ENCODE measurements around the gene EVX2.

EVX2 gene

DNA sequence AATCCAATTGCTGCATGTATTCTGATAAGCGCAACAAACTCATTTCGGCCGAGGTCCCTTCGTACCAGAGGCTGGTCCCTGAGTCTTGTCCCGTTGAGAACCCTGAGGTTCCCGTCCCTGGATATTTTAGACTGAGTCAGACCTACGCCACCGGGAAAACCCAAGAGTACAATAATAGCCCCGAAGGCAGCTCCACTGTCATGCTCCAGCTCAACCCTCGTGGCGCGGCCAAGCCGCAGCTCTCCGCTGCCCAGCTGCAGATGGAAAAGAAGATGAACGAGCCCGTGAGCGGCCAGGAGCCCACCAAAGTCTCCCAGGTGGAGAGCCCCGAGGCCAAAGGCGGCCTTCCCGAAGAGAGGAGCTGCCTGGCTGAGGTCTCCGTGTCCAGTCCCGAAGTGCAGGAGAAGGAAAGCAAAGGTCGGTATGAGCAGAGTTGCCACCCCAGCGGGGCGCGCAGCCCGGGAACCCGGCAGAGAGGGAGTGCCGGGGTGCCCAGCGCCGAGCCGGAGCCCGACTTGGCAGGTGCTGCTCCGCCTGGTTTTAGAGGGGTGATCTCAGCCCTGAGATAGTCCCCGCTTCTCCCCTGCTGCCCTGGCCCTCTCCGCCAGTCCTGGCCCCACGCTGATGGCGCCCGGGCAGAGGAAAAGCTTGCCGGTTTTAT lies 33.5 kb upstream of the EVX2 start:
- FAIRE-seq, result no peak
- no peak for TF ChIP-seq POLR2A (IDR thresholded peaks at IDR 0.05; ENCODE audit: low read depth, low read length)
- DNase-seq (ENCODE audit: insufficient read length, low spot score), result no peak

GRCh38 chr2:176115883-176116813 lies 32.4 kb upstream of the EVX2 start, which contains the start of gene HOXD10:
Gene HOXD10 (plus strand): TSS chr2:176116778. CDS start chr2:176116834, 56 bp downstream.
- no peak for DNase-seq (ENCODE audit: insufficient read length, low spot score)
- no peak for FAIRE-seq
- no peak for TF ChIP-seq POLR2A (IDR thresholded peaks at IDR 0.05; ENCODE audit: low read depth, low read length)

DNA sequence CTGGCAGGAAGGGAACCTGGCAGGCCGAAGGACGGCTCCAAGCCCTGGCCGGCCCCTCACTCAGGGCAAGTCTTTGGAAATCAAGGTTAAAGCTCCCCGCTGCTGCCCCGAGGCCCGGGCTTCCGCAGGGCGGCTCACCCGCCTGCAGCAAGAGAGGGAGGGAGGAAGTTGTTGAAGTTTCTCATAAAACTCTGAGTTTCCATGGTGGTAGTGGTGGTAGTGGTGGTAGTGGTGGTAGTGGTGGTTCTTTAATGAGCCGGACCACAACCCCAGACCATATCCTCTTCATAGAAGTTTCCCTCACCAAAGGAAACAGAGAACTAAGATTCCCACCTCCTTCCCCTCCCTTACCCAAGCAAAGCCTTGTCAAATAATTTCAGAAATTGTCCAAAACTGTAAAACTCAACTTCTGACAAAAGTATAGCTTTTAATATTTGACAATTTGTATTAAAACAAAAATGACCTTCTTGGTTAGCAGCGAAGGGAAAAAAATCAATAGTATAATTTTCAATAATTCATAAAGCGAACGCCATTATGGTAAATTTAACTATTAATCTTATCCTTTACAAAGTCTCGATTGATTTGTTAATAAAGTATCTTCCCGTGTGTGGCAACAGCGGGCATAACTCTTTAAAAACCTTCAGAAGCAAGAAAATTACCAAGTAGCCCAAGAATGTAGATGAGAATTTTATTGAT lies 31.3 kb upstream of the EVX2 start:
- no peak for DNase-seq (ENCODE audit: insufficient read length, low spot score)
- FAIRE-seq, result no peak
- no peak for TF ChIP-seq POLR2A (IDR thresholded peaks at IDR 0.05; ENCODE audit: low read depth, low read length)

- TF ChIP-seq POLR2A (IDR thresholded peaks at IDR 0.05; ENCODE audit: low read depth, low read length), result no peak
- no peak for DNase-seq (ENCODE audit: insufficient read length, low spot score)
- FAIRE-seq, result no peak
These were observed 30.6 kb upstream of the EVX2 start for GRCh38 chr2:176114120-176114929.

DNA sequence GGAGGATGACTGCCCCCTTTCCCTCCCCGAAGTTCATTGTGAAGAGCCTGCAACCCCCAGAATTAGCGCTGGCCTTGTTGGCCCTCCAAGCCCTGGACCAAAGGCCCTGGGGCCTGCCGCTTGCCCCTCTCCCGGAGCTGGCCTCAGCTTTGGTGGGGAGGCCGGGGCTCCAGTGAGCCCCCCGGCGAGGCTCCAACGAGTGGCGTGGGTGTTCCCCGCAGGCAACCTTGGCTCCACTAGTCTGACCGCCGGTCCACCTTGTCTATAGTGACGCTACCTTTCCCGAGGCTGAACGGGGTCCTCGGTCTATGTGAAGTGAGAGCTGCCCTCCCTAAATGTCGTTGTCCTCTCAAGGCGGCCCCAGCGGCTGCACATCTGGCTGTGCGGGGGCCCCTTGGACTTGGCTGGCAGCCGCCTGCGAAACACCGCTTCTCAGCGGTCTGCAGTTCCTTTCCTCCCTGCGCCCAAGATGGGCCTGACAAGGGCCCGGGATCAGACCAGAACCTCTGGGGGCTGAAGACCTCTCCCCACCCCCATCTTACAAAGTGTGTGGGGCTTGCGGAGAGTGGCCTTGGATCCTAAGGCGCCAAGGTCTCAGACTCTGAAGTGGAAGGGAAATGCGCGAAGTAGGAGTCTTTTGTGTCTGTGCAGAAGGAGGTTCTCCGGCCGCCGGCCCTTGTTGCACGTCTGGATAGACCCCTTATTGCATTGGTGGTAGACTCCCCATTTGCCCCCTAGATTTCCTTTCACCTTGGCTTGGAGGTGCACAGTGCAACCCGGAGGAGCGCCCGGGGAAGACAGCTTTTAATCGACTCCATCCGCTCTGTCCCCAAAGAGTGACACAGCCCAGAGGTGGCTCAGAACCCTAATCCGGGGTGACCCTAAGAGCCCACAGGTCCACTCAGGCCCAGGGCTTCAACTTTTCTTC lies 28.9 kb upstream of the EVX2 start:
- no peak for DNase-seq (ENCODE audit: insufficient read length, low spot score)
- no peak for TF ChIP-seq POLR2A (IDR thresholded peaks at IDR 0.05; ENCODE audit: low read depth, low read length)
- FAIRE-seq, result no peak

DNA sequence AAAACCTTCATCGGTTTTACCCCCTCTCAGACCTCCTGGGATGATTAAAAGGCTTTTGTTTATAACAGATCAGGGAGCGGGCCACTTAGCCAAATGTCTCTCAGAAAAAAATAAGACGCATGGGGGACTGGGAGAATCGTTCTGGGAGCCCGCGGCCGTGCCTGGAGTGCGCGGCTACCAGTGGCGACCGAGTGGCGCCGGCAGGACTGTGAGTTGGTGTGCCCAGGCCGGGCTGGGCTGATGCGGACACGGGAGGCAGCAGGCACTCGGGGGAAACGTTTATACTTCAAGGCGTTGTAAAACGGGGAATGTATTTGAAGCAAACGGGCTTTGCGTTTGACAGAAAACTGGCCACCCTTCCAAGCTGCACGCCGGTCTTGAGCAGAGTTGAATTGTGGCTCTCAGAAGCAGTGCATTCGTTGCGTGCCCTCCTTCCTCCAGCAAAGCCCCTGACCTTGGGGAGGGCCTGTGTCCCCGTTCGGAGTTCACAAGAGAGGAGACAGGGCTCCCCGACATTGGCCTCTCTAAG lies 28.1 kb upstream of the EVX2 start:
- TF ChIP-seq POLR2A (IDR thresholded peaks at IDR 0.05; ENCODE audit: low read depth, low read length), result no peak
- FAIRE-seq (no peak), DNase-seq (ENCODE audit: insufficient read length, low spot score) (no peak)

DNA sequence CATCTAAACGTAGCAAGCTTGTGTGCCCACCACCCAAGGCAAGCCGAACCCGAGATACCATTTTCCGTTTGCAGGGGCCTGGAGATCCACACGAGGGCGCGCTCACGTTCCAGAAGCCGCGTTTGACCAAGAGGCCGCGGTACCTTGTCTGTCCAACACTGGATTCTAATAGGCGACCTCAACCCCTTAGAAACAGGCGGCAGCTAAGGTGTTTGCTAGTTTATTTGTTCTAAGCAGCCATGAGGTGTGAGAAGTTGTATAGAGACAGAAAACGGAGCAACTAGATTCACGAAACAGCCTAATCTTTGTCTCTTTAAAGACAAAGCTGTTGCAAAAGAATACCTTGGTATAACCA lies 27.5 kb upstream of the EVX2 start:
- DNase-seq (ENCODE audit: insufficient read length, low spot score) (no peak), FAIRE-seq (no peak)
- TF ChIP-seq POLR2A (IDR thresholded peaks at IDR 0.05; ENCODE audit: low read depth, low read length), result no peak

- no peak for TF ChIP-seq POLR2A (IDR thresholded peaks at IDR 0.05; ENCODE audit: low read depth, low read length)
These were observed 26.9 kb upstream of the EVX2 start for GRCh38 chr2:176110415-176111308.

DNA sequence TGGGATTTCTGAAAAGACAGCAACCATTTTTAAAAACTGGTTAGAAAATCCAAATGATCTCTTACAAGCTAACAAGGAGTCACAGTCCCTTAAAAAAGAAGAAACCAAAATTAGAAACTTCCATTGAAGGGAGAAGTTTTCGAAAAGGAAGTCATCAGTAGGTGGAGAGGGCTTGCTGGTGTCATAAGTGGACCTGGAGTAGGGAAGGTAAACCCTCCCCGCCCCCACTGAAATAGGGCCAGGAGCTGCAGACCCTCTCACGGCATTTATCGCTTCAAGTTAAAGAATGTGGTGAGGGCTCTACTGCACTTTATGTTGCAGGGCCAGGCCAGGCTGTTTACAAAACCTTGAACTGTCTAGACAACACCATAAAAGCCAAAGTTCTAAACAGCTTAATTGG lies 26.2 kb upstream of the EVX2 start:
- TF ChIP-seq POLR2A (IDR thresholded peaks at IDR 0.05; ENCODE audit: low read depth, low read length), result no peak
- DNase-seq (ENCODE audit: insufficient read length, low spot score) (no peak), FAIRE-seq (no peak)

More at GRCh38 chr2:176110415-176111308, 26.9 kb upstream of the EVX2 start:
- no peak for DNase-seq (ENCODE audit: insufficient read length, low spot score)
- no peak for FAIRE-seq

- TF ChIP-seq POLR2A (IDR thresholded peaks at IDR 0.05; ENCODE audit: low read depth, low read length), result no peak
- no peak for FAIRE-seq
- no peak for DNase-seq (ENCODE audit: insufficient read length, low spot score)
These were observed 25.6 kb upstream of the EVX2 start for GRCh38 chr2:176109192-176109901.

DNA sequence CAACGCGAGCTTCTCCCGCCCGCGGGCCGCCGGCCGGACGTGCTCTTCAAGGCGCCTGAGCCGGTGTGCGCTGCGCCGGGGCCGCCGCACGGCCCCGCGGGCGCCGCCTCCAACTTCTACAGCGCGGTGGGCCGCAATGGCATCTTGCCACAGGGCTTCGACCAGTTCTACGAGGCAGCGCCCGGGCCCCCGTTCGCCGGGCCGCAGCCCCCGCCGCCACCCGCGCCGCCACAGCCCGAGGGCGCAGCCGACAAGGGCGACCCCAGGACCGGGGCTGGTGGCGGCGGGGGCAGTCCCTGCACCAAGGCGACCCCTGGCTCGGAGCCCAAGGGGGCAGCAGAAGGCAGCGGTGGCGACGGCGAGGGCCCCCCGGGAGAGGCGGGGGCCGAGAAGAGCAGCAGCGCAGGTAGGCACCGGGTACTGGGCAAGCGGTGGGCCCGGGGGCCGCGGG lies 24.0 kb upstream of the EVX2 start:
- DNase-seq (ENCODE audit: insufficient read length, low spot score) (no peak), FAIRE-seq (no peak)
- no peak for TF ChIP-seq POLR2A (IDR thresholded peaks at IDR 0.05; ENCODE audit: low read depth, low read length)
